Stomach (tissue), 4 donors: ENCODE measurements around the gene RNF20.

Source experiments
- POLR2A ChIP-seq, 4 donors: fragments of 450-650 bp; IDR thresholded peaks; one replicate each; pipeline ENCODE4 v1.6.1; 2016; ENCODE audit warnings: antibody characterized with exemption in 4 of 4, control low read depth in 2 of 4, mild to moderate bottlenecking in 1 of 4, moderate library complexity in 1 of 4
- TF ChIP-seq, protein P1 (sequence below), 7 experiments: fragments of 450-650 bp in 4 of 7; fragments of 200-600 bp in 3 of 7; sonication (generic) in 3 of 7; IDR thresholded peaks; one replicate each; pipeline ENCODE4 v1.5.1; 2016 to 2019; ENCODE audit warnings: antibody characterized with exemption in 7 of 7, control low read depth in 2 of 7, mild to moderate bottlenecking in 1 of 7

DNA sequence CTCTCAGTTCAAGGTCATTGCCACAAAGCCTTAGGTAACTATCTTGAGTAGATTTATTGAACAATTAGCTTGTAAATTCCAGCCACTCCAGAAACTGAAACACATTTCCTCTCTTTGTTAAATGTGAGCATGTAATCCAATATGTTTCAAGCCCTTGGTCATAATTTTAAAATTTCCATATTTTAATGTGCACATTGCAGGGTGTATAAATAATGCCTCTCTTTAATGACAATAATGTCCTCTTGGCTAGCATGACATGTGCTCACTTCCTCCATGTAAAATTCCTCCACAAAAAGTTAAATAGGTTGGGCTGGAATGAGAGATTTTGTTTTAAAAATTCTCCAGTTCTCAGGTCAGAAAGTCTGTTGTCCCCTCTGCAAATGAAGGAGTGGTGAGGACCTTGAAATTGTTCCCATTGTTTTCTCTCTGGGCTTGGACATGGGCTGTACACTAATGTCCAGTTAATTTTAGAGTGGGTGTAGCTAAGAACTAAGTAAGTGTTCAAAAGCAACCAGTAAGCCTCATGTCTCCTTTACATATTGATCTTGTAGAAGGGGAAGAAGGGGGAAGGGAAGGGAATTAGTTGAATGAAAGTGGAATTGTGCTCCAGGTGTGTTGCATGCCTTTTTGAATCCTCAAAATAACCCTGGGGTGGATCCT lies 58.3 kb downstream of the RNF20 start:
- TF ChIP-seq, protein P1, sequence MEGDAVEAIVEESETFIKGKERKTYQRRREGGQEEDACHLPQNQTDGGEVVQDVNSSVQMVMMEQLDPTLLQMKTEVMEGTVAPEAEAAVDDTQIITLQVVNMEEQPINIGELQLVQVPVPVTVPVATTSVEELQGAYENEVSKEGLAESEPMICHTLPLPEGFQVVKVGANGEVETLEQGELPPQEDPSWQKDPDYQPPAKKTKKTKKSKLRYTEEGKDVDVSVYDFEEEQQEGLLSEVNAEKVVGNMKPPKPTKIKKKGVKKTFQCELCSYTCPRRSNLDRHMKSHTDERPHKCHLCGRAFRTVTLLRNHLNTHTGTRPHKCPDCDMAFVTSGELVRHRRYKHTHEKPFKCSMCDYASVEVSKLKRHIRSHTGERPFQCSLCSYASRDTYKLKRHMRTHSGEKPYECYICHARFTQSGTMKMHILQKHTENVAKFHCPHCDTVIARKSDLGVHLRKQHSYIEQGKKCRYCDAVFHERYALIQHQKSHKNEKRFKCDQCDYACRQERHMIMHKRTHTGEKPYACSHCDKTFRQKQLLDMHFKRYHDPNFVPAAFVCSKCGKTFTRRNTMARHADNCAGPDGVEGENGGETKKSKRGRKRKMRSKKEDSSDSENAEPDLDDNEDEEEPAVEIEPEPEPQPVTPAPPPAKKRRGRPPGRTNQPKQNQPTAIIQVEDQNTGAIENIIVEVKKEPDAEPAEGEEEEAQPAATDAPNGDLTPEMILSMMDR (IDR thresholded peaks at IDR 0.05) = no peak
- no peak for TF ChIP-seq POLR2A (IDR thresholded peaks at IDR 0.05)
